ENCODE data around the gene TBC1D22B. TPM values are rescaled to one million over a fixed set of nuclear protein-coding genes. Genes with fewer than 3 reads are reported as not detected.

The TBC1D22B gene
- total RNA-seq, 1 donor from 2014 or later, result 15.2 TPM

- no peaks in the 10 kb centered on the region for H3K36me3 Mint-ChIP-seq
- peak overlapping the region; percentile 73 for H3K4me3 Mint-ChIP-seq
- H3K4me1 Mint-ChIP-seq, result peaks cover 12% of the 10 kb centered on the region
- no peaks in the 10 kb centered on the region for H3K27me3 Mint-ChIP-seq (ENCODE audit: low read depth)
- no peaks in the 10 kb centered on the region for H3K9me3 Mint-ChIP-seq
- no peak for TF ChIP-seq CTCF (IDR thresholded peaks at IDR 0.05; ENCODE audit: unreplicated experiment)
- no peak for DNase-seq (ENCODE audit: low spot score in 2 of 2, unreplicated experiment in 2 of 2)
- peak overlapping the region; percentile 78 for H3K27ac Mint-ChIP-seq
Observed at GRCh38 chr6:37222992-37223391, 34.6 kb upstream of the TBC1D22B start.

GRCh38 chr6:37225350-37226169, 32.0 kb upstream of the TBC1D22B start:
- no peak overlapping the region for H3K4me3 Mint-ChIP-seq
- DNase-seq (ENCODE audit: low spot score in 2 of 2, unreplicated experiment in 2 of 2), result peak in 1 of 2 experiments; percentile 10
- H3K27ac Mint-ChIP-seq, result no peak overlapping the region
- peaks cover 12% of the 10 kb centered on the region for H3K4me1 Mint-ChIP-seq
- TF ChIP-seq CTCF (IDR thresholded peaks at IDR 0.05; ENCODE audit: unreplicated experiment), result no peak
- H3K9me3 Mint-ChIP-seq, result no peaks in the 10 kb centered on the region
- no peaks in the 10 kb centered on the region for H3K36me3 Mint-ChIP-seq
- no peaks in the 10 kb centered on the region for H3K27me3 Mint-ChIP-seq (ENCODE audit: low read depth)

GRCh38 chr6:37230104-37230503, 27.5 kb upstream of the TBC1D22B start:
- Mint-ChIP-seq H3K36me3 (no peaks in the 10 kb centered on the region), H3K4me1 (no peaks in the 10 kb centered on the region), H3K9me3 (no peaks in the 10 kb centered on the region), H3K27ac (no peak overlapping the region), H3K4me3 (no peak overlapping the region), H3K27me3 (ENCODE audit: low read depth) (no peaks in the 10 kb centered on the region)
- no peak for TF ChIP-seq CTCF (IDR thresholded peaks at IDR 0.05; ENCODE audit: unreplicated experiment)
- no peak for DNase-seq (ENCODE audit: low spot score in 2 of 2, unreplicated experiment in 2 of 2)

- Mint-ChIP-seq H3K27me3 (ENCODE audit: low read depth) (no peaks in the 10 kb centered on the region), H3K9me3 (no peaks in the 10 kb centered on the region), H3K4me3 (no peak overlapping the region), H3K36me3 (no peaks in the 10 kb centered on the region), H3K4me1 (peaks cover 7% of the 10 kb centered on the region), H3K27ac (no peak overlapping the region)
- DNase-seq (ENCODE audit: low spot score in 2 of 2, unreplicated experiment in 2 of 2), result no peak
- TF ChIP-seq CTCF (IDR thresholded peaks at IDR 0.05; ENCODE audit: unreplicated experiment), result no peak
Observed at GRCh38 chr6:37232430-37233017, 25.0 kb upstream of the TBC1D22B start.

- no peak for TF ChIP-seq CTCF (IDR thresholded peaks at IDR 0.05; ENCODE audit: unreplicated experiment)
- Mint-ChIP-seq H3K4me1 (peaks cover 9% of the 10 kb centered on the region), H3K4me3 (no peak overlapping the region), H3K27me3 (ENCODE audit: low read depth) (no peaks in the 10 kb centered on the region), H3K27ac (no peak overlapping the region), H3K9me3 (no peaks in the 10 kb centered on the region), H3K36me3 (no peaks in the 10 kb centered on the region)
- DNase-seq (ENCODE audit: low spot score in 2 of 2, unreplicated experiment in 2 of 2), result no peak
Observed at GRCh38 chr6:37233541-37233940, 24.0 kb upstream of the TBC1D22B start.
